Testis (tissue), 2 donors: ENCODE results near the gene MRNIP.

Source experiments
- CTCF ChIP-seq, 3 experiments: fragments of 450-650 bp in 2 of 3; fragments of 200-600 bp in 1 of 3; sonication (generic) in 1 of 3; IDR thresholded peaks; one replicate each; pipeline ENCODE4 v1.5.1; 2016 to 2019; ENCODE audit warnings: antibody characterized with exemption in 3 of 3, mild to moderate bottlenecking in 2 of 3, moderate library complexity in 1 of 3
- POLR2A ChIP-seq: fragments of 450-650 bp; IDR thresholded peaks from one replicate; pipeline ENCODE4 v1.6.1; 2017; ENCODE audit warnings: antibody characterized with exemption, mild to moderate bottlenecking, moderate library complexity

GRCh38 chr5:179880066-179880650 is 21.5 kb upstream of the MRNIP start:
- TF ChIP-seq CTCF (IDR thresholded peaks at IDR 0.05) = no peak
- no peak for TF ChIP-seq POLR2A
